K562 (cell line): ENCODE data around the gene FUT2. TPM values are rescaled to one million over a fixed set of nuclear protein-coding genes. Genes with fewer than 3 reads are reported as not detected.

ENCODE experiments used
- CREB1 ChIP-seq, 2 experiments: sonication (generic) in 1 of 2; formaldehyde crosslinking in 1 of 2; IDR thresholded peaks; 2 replicates each; pipeline versions ENCODE4 v1.6.1 to v1.8.0; 2012 to 2022; ENCODE audit warnings: inconsistent platforms in 1 of 2, mild to moderate bottlenecking in 1 of 2, missing genetic modification reagents in 1 of 2, moderate library complexity in 1 of 2
- CREM ChIP-seq: IDR thresholded peaks from 2 replicates; pipeline ENCODE4 v1.6.1; 2014; ENCODE audit warnings: antibody characterized with exemption, low read depth
- EP400 ChIP-seq: fragments of 450-650 bp; IDR thresholded peaks from 2 replicates; pipeline ENCODE4 v1.6.1; 2017; ENCODE audit warnings: antibody characterized with exemption, mild to moderate bottlenecking, moderate library complexity
- FOS ChIP-seq: IDR thresholded peaks from 3 replicates; pipeline ENCODE4 v1.6.1; 2011; ENCODE audit not compliant: insufficient read length; ENCODE audit errors: extremely low read depth
- MAZ ChIP-seq, 2 experiments: fragments of 450-650 bp in 1 of 2; sonication (generic) in 1 of 2; formaldehyde crosslinking; IDR thresholded peaks in 1 of 2; conservative IDR thresholded peaks in 1 of 2; 2 replicates each; pipeline versions ENCODE4 v1.4.0 to v1.5.0; 2020; ENCODE audit warnings: mild to moderate bottlenecking in 1 of 2, missing genetic modification reagents in 1 of 2
- ZC3H11A ChIP-seq: IDR thresholded peaks from 2 replicates; pipeline ENCODE4 v1.6.1; 2012; ENCODE audit warnings: low read depth, low read length, improper control_type of control experiment
- ZNF12 ChIP-seq: sonication (generic); formaldehyde crosslinking; IDR thresholded peaks from 2 replicates; pipeline ENCODE4 v1.4.0; 2020; ENCODE audit warnings: mild to moderate bottlenecking, missing genetic modification reagents
- ZNF445 ChIP-seq: fragments of 250-450 bp; sonication (Bioruptor Pico); IDR thresholded peaks from 2 replicates; pipeline ENCODE4 v1.4.0; 2020; ENCODE audit warnings: low read depth, mild to moderate bottlenecking, moderate library complexity
- ZNF764 ChIP-seq: fragments of 250-450 bp; sonication (Bioruptor Pico); IDR thresholded peaks from 2 replicates; pipeline ENCODE4 v1.4.0; 2020; ENCODE audit warnings: low read depth, mild to moderate bottlenecking, moderate library complexity
- polyA plus RNA-seq, 8 experiments: library from polyadenylated mRNA; depleted of rRNA in 4 of 8; stranded (reverse) in 5 of 8; unstranded in 3 of 8; fragments of >200 nt; fragmentation: Nextera tagmentation in 2 of 8; fragmentation: Illumina TruSeq in 1 of 8; extraction: Ambion mirVana in 2 of 8; extraction: Trizol in 1 of 8; gene quantifications; 2 replicates each; pipeline versions ENCODE4 v1.2.1 to v1.2.3, GENCODE V29; 2011 to 2014; ENCODE audit warnings: inconsistent platforms in 1 of 8, missing spikeins in 1 of 8
- total RNA-seq, 7 experiments: library from RNA; depleted of rRNA in 6 of 7; stranded (reverse); fragments of >200 nt in 6 of 7; fragmentation: Illumina TruSeq in 2 of 7; extraction: Trizol in 2 of 7; gene quantifications; 2 replicates each; pipeline versions ENCODE4 v1.2.1 to v1.2.3, GENCODE V29; 2011 to 2021; ENCODE audit warnings: low replicate concordance in 1 of 7
- TF ChIP-seq, protein P1 (sequence below): fragments of 150-350 bp; conservative IDR thresholded peaks from 2 replicates; pipeline ENCODE4 v1.6.1; 2014; ENCODE audit warnings: low read length
- TF ChIP-seq, protein P2 (sequence below): sonication (generic); formaldehyde crosslinking; IDR thresholded peaks from 2 replicates; pipeline ENCODE4 v1.8.1; 2023; ENCODE audit warnings: mild to moderate bottlenecking, missing genetic modification reagents, moderate library complexity
- TF ChIP-seq, protein P3 (sequence below): IDR thresholded peaks from 2 replicates; pipeline ENCODE4 v1.6.1; 2014; ENCODE audit warnings: antibody characterized with exemption
- TF ChIP-seq, protein P4 (sequence below), 2 experiments: fragments of 200-800 bp in 1 of 2; sonication (Bioruptor generic) in 1 of 2; sonication (generic) in 1 of 2; formaldehyde crosslinking in 1 of 2; IDR thresholded peaks in 1 of 2; conservative IDR thresholded peaks in 1 of 2; 2 replicates each; pipeline versions ENCODE4 v1.5.0 to v1.6.1; 2016 to 2020; ENCODE audit warnings: missing compliant biosample characterization in 1 of 2, missing genetic modification characterization in 1 of 2, missing genetic modification reagents in 1 of 2
- TF ChIP-seq, protein P5 (sequence below): sonication (generic); formaldehyde crosslinking; IDR thresholded peaks from 2 replicates; pipeline ENCODE4 v1.8.0; 2022; ENCODE audit warnings: missing genetic modification reagents, mild to moderate bottlenecking, moderate library complexity, borderline replicate concordance
- TF ChIP-seq, protein P6 (sequence below): fragments of 250-450 bp; sonication (Bioruptor Pico); IDR thresholded peaks from 2 replicates; pipeline ENCODE4 v1.4.0; 2020

Gene FUT2
- total and polyA plus RNA-seq, 9 of the 15 experiments (the other 6 are each of a cell fraction or from before 2014, with no cell fraction given), result 0.03 to 0.04 TPM; not detected in 7

DNA sequence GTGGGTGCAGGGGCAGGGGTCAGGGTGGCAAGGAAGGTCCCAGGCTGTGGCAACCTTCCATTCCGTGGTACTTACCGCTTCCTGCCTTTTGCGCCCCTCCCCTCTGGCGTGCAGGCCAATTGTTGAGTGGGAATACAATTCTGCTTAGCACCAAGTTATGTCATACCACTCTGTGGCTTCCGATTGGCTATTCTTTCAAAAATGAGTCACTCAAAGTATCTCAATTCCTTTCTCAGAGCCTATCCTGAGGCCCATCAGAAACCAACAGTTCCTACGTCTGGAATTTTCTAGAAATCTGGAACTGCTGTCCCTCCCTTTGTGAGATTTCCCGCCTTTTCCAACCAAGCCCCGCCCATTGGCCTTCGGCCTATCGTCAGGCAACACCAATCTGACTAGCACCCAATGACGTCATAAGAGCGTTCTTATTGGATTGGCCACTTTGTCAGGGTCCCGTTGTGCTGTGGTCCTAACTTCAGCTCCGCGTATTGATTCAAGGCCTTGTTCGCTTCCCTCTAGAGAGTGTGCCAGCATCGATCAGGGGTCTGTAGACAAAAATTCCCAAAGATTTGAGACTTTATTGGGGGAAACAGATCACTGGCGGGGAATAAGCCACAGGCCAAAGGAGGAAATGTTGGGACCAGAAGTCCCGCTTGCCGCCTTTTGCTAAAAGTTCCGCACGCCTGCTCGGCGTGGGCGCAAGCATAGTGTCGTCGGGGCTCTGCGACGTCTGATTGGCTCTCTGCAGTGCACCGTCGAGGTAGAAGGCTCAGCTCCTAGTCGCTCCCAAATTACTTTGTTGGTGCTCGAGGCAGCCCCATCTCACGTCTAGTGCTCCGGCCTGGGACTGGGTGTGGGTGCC, 34.7 kb upstream of the FUT2 start (continued):
- TF ChIP-seq, protein P1, sequence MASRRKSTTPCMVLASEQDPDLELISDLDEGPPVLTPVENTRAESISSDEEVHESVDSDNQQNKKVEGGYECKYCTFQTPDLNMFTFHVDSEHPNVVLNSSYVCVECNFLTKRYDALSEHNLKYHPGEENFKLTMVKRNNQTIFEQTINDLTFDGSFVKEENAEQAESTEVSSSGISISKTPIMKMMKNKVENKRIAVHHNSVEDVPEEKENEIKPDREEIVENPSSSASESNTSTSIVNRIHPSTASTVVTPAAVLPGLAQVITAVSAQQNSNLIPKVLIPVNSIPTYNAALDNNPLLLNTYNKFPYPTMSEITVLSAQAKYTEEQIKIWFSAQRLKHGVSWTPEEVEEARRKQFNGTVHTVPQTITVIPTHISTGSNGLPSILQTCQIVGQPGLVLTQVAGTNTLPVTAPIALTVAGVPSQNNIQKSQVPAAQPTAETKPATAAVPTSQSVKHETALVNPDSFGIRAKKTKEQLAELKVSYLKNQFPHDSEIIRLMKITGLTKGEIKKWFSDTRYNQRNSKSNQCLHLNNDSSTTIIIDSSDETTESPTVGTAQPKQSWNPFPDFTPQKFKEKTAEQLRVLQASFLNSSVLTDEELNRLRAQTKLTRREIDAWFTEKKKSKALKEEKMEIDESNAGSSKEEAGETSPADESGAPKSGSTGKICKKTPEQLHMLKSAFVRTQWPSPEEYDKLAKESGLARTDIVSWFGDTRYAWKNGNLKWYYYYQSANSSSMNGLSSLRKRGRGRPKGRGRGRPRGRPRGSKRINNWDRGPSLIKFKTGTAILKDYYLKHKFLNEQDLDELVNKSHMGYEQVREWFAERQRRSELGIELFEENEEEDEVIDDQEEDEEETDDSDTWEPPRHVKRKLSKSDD, result no peak
- TF ChIP-seq, protein P2, sequence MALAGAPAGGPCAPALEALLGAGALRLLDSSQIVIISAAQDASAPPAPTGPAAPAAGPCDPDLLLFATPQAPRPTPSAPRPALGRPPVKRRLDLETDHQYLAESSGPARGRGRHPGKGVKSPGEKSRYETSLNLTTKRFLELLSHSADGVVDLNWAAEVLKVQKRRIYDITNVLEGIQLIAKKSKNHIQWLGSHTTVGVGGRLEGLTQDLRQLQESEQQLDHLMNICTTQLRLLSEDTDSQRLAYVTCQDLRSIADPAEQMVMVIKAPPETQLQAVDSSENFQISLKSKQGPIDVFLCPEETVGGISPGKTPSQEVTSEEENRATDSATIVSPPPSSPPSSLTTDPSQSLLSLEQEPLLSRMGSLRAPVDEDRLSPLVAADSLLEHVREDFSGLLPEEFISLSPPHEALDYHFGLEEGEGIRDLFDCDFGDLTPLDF (CRISPR knock-in tag), result peak; percentile 99
- peak; percentile 27 to 45; a peak in 1 of 4 replicates for TF ChIP-seq MAZ (CRISPR knock-in tag; conservative IDR thresholded peaks at IDR 0.05 in 1 of 2, IDR thresholded peaks at IDR 0.05 in 1 of 2)
- TF ChIP-seq, protein P3, sequence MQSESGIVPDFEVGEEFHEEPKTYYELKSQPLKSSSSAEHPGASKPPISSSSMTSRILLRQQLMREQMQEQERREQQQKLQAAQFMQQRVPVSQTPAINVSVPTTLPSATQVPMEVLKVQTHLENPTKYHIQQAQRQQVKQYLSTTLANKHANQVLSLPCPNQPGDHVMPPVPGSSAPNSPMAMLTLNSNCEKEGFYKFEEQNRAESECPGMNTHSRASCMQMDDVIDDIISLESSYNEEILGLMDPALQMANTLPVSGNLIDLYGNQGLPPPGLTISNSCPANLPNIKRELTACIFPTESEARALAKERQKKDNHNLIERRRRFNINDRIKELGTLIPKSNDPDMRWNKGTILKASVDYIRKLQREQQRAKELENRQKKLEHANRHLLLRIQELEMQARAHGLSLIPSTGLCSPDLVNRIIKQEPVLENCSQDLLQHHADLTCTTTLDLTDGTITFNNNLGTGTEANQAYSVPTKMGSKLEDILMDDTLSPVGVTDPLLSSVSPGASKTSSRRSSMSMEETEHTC, result no peak
- TF ChIP-seq, protein P4, sequence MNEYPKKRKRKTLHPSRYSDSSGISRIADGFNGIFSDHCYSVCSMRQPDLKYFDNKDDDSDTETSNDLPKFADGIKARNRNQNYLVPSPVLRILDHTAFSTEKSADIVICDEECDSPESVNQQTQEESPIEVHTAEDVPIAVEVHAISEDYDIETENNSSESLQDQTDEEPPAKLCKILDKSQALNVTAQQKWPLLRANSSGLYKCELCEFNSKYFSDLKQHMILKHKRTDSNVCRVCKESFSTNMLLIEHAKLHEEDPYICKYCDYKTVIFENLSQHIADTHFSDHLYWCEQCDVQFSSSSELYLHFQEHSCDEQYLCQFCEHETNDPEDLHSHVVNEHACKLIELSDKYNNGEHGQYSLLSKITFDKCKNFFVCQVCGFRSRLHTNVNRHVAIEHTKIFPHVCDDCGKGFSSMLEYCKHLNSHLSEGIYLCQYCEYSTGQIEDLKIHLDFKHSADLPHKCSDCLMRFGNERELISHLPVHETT (CRISPR knock-in tag; conservative IDR thresholded peaks at IDR 0.05 in 1 of 2, IDR thresholded peaks at IDR 0.05 in 1 of 2), result peak in 1 of 2 experiments; percentile 43; a peak in 1 of 4 replicates
- TF ChIP-seq, protein P5, sequence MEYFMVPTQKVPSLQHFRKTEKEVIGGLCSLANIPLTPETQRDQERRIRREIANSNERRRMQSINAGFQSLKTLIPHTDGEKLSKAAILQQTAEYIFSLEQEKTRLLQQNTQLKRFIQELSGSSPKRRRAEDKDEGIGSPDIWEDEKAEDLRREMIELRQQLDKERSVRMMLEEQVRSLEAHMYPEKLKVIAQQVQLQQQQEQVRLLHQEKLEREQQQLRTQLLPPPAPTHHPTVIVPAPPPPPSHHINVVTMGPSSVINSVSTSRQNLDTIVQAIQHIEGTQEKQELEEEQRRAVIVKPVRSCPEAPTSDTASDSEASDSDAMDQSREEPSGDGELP (CRISPR knock-in tag), result peak; percentile 51
- peak; percentile 89 for TF ChIP-seq CREB1 (IDR thresholded peaks at IDR 0.05)
- TF ChIP-seq CREB1 (CRISPR knock-in tag; IDR thresholded peaks at IDR 0.05), result peak; percentile 96
- TF ChIP-seq ZNF445, result no peak
- TF ChIP-seq ZNF12, result peak; percentile 32; the same call in 1 of the 2 replicates
- TF ChIP-seq FOS, result peak; percentile 78
- TF ChIP-seq EP400, result peak; percentile 86
- no peak for TF ChIP-seq ZC3H11A
- no peak for TF ChIP-seq ZNF764 (CRISPR knock-in tag)
- TF ChIP-seq CREM, result peak; percentile 96
- TF ChIP-seq, protein P6, sequence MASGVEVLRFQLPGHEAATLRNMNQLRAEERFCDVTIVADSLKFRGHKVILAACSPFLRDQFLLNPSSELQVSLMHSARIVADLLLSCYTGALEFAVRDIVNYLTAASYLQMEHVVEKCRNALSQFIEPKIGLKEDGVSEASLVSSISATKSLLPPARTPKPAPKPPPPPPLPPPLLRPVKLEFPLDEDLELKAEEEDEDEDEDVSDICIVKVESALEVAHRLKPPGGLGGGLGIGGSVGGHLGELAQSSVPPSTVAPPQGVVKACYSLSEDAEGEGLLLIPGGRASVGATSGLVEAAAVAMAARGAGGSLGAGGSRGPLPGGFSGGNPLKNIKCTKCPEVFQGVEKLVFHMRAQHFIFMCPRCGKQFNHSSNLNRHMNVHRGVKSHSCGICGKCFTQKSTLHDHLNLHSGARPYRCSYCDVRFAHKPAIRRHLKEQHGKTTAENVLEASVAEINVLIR (CRISPR knock-in tag), result peak; percentile 91
